Activated CD8-positive, alpha-beta memory T cell treated with anti-CD3 and anti-CD28 coated beads, Interleukin-2, amount 10 ng/mL, durations not matched to agents 7 days and 5 days (primary cell): ENCODE data around the gene LEMD2. TPM values are rescaled to one million over a fixed set of nuclear protein-coding genes. Genes with fewer than 3 reads are reported as not detected.

ENCODE experiments used
- total RNA-seq, 2 experiments: library from RNA; stranded (reverse); gene quantifications; one replicate each; pipeline ENCODE4 v1.2.3, GENCODE V29; 2021

Gene LEMD2
- total RNA-seq, 2 experiments from 2014 or later = 64.9 to 80.3 TPM

Other genes starting within 250 kb of the LEMD2 start
- gene BAK1, start 208.9 kb downstream of the LEMD2 start, total RNA-seq = 10 to 100 TPM; 70.9 to 74.4 TPM
- 10 to 100 TPM; 44.9 to 71.3 TPM for gene ITPR3, start 167.8 kb downstream of the LEMD2 start, total RNA-seq
- gene UQCC2, start 77.4 kb downstream of the LEMD2 start, total RNA-seq = 100 to 1,000 TPM in 1 of 2 experiments, 10 to 100 TPM in 1; 94.8 to 108 TPM
- gene IP6K3, start 42.2 kb downstream of the LEMD2 start, total RNA-seq = not detected
- not detected for gene MLN, start 14.9 kb upstream of the LEMD2 start, total RNA-seq